RPMI7951 (cell line): ENCODE measurements around the gene KIRREL3. TPM values are rescaled to one million over a fixed set of nuclear protein-coding genes. Genes with fewer than 3 reads are reported as not detected.

ENCODE experiments used
- DNase-seq: peaks from one replicate; pipeline ENCODE4 v3.0.0-alpha.2; 2012; ENCODE audit warnings: low read depth
- total RNA-seq: library from RNA; depleted of rRNA; stranded (reverse); fragments of >200 nt; shearing (Covaris generic); gene quantifications from 2 replicates; pipeline ENCODE4 v1.2.3, GENCODE V29; 2014

The KIRREL3 gene
- total RNA-seq, 1 experiment from 2014 or later = 0.24 TPM

DNA sequence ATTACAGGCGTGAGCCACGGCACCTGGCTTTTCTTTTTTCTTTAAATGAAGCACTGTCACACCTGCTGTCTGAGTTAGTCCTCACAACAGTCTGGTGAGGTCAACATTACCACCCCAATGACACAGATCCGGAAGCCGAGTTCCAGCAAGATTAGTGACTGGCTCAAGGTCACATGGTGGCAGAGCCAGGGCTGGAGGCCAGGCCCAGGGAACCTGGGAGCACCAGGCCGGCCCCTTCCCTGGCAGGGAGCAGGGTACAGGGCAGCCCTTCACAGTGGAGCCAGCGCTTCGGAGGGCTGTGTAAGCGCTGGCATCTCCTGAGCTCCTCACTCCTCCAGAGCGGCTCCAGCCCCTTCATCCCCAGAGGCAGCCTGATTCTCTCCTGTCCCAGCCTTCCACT lies 526.4 kb downstream of the KIRREL3 start:
- no peak for DNase-seq

DNA sequence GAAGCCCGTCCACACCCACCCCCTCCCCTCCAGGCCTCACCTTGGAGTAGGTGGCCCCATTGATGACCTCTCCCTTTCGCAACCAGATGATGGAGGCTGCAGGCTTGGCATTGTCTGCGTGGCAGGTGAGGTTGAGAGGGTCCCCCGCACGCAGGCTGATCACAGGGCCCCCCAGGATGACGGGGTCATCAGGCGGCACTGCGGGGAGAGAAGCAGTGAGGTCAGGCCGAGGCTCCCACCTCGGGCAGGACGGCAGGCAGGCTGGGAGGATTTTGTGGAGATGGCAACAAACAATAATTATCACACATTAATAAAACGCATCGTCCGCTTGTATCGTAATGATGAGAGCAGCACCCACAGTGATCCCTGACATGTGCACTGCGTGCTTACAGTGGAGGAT lies 527.3 kb downstream of the KIRREL3 start:
- no peak for DNase-seq

DNA sequence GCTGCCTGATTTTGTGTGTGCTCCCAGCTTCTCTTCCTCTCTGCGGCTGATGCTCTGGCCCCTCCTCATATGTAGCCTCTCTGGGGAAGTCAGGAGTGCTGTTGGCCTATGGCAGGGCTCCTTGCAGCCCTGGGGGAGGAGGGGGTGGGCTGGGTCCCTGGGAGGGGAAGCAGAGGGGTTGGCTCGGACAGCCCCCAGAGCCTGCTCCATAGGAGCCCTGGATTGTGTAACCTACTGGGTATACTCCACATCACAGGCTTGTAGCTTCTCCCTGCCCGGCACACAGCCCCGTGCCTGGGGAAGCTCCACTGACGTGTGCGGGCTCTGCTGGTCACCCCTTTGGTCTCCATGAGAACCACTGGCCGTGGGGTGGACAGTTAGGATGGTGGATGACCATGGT lies 531.3 kb downstream of the KIRREL3 start:
- no peak for DNase-seq

GRCh38 chr11:126468102-126468521 lies 532.5 kb downstream of the KIRREL3 start:
- DNase-seq = no peak

DNA sequence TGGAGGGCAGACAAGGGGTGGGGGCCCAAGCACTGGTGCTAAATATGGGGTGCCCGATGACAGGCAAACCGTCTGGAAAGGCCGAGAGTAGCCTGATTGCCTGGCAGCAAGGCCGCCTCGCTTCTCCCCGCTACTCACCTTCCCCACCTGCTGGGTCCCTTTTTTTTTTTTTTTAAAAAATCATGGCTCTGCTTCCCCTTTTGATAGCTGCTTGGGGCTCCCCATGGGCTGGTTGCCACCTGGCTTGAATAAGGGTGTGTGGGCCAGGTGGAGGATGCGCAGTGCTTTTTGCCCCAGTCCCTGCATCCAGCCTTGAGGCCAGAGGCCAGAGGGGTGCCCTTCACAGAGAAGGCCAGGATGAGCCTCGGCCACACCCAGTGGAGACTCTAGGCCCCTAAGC lies 533.1 kb downstream of the KIRREL3 start:
- no peak for DNase-seq

GRCh38 chr11:126467046-126467370 lies 533.6 kb downstream of the KIRREL3 start:
- DNase-seq = no peak

DNA sequence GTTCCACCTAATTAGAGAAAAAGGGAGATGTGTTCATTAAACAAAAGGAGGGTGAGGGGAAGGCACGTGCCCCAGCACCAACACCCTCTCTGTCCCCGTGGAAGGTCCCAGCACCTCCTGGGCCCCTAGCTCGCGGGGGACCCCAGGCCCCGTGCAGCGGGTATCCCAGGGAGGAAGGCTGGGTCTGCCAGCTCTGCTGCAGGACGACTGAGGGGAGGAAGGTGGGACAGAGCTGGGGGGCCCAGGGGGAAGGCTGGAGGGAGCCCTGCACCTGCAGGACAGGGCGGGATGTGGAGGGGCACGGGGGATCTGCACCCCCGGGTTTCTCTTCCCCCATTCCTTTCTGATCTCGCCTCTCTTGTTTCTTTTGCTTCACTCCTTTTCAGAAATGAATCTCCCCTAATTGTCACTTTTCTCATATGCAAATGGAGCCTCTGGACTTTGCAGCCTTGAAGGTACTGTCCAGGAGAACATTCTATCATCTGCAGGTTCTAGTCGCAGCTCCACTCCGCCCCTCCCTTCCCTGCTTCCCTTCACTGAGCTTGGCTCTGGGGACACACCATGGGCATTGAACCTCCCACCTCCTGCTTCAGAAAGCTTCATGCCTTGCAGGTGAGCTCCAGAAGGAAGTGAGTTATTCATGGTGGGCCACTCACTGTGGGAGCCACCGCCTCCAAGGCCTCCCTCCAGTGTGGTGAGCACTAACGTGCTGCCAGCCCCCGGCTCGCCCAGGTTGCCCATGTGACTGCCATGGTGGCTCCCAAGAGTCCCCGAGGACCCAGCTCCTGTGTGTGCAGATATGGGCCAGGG lies 534.1 kb downstream of the KIRREL3 start:
- DNase-seq = no peak

GRCh38 chr11:126465573-126466188 lies 534.9 kb downstream of the KIRREL3 start:
- DNase-seq = peak; percentile 41

GRCh38 chr11:126464796-126465195 lies 535.8 kb downstream of the KIRREL3 start:
- DNase-seq = no peak

DNA sequence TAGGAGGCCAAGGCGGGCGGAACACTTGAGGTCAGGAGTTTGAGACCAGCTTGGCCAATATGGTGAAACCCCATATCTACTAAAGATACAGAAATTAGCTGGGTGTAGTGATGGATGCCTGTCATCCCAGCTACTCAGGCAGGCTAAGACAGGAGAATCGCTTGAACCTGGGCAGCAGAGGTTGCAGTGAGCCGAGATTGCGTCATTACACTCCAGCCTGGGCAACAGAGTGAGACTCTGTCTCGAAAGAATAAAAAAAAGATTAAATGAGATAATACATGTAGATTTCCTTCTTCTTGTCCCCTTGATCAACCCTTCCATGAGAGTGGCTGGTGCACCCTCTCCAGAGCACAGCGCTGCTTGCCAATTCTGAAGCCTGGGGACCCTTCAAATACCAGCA lies 538.1 kb downstream of the KIRREL3 start:
- DNase-seq = no peak

DNA sequence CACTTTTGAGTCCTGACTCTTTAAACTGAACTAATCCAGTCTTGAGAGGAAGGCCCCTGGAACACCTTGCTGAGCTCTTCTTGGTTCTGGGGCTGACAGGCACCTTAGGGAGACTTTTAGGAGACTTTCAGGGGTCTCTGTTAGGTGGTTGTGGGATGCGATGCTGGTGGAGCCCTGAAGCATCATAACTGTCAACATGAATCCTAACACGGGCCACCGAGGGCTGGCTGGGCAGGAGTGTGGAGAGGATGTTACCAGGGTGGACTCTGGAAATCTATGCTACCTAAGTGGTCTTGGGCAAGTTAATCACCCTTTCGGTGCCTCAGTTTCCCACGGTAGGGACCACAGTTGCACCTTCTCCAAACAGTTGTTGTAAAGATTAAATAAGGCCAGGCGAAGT lies 538.6 kb downstream of the KIRREL3 start:
- no peak for DNase-seq

DNA sequence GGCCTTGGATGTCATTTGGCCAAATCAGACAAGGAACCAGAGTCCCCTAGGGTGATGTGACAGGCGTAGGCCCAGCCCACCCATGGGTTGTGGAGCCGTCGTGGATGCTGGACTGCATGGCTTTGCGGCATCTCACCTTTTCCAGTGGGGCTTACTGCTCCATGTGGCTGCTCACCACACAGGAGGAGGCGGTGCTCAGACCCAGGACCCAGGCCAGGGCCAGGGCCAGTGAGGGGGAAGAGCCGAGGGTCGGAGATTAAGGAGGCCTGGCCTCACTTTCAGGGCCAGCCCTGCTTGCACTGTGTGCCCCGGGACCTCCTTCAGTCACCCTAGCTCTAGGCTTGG lies 539.5 kb downstream of the KIRREL3 start:
- DNase-seq = no peak

DNA sequence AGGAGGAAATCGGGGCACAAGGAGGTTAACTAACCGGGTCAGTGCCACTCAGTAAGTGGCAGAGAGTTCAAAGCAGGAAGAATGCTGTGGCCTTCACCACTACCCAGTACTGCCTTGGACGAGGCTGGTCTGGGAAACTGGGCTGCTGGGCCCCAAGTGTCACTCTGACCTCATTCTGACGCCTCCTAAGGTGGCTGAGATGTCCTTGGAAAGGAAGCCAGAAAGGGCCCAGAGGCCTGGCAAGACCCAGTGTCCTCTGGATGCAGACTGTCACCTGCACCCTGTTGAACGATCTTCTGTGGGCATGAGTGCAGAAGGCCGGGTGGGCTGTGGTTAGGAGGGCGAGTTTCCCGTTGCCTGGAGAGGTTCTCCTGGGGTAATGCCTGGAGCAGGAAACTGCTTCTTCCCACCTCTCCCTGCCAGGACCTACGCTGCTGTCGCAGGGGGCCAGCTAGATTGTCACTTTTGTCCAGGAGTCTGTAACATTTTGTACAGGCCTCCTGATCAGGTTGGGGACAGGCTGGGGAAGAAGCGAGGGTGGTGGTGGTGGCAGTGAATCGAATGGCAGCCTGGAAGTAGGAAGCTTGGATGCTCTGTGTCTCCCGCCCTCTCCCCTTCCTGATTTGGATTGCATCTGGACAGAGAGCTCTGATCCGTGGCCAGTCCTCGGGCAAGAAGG lies 540.0 kb downstream of the KIRREL3 start:
- DNase-seq = no peak

DNA sequence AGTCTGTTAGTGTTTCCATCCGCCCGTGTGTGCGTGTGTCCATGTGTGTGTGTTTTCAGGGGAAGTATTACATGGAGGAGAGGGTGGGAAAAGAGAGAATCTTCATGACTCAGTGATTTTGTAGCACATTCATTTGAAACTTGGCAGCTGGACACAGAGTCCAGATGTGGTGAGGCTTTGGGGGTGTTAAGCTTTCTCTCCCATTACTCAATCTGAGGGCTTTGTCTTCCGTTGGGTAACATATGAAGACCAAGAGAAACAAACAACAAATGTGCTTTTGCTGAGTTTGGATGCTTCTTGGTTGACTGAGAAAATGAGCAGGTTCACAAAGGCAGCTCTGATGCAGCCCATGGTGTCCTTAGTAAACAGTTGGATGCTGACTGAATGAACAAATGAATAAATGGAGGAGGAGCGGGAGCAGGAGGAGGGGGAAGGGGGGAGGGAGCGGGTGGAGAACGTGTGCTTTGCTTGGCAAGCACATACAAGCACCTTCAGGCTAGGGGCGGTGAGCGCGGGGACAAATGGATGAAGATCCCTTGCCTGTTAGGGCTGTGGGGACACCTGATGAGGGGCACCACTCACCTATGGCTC lies 540.8 kb downstream of the KIRREL3 start:
- DNase-seq = no peak

- no peak for DNase-seq
These were observed 542.8 kb downstream of the KIRREL3 start for GRCh38 chr11:126457817-126458216.

GRCh38 chr11:126456783-126457542 lies 543.6 kb downstream of the KIRREL3 start:
- no peak for DNase-seq

- no peak for DNase-seq
These were observed 544.5 kb downstream of the KIRREL3 start for GRCh38 chr11:126456089-126456488.

DNA sequence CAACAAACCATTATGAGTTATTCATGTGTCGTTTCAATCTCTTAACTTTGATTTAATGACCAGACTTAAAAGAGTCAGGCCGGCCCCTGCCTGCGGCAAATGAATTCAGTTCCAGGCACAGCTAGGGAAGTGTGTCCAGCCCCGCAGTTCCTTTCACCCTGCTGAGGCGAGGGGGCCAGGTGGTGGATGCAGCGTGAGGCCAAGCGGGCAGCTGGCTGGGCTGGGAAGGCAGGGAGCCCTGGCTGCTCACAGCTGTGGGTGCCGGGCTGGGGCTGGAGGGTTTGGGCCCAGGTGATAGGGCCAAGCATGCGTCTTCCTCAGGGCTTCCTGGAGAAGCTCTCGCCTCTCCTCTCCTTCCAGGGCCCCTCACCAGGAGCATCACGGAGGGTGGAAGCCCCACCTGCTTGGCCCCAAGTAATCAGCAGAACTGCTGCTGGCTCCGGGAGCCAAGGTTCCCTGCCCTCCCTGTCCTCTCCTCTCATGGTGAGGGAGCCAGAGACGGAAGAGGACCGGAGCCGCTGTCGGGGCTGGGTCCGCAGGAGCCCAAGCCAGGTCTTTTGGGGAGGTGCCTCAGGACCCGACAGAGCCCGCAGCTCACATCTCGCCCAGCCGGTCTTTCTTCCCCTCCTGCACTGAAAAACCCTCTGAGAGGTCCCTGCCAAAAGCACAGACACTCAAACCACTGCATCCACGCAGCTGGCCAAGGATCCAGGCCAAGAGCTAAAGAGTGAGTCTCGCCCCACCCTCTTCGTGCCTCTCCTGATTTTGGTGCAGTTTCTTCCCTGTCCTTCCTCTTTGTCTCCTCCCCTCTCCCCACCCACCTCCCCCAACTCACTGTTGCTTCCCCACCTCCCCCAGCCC lies 548.1 kb downstream of the KIRREL3 start:
- no peak for DNase-seq

GRCh38 chr11:126451211-126451802 lies 549.3 kb downstream of the KIRREL3 start:
- DNase-seq = no peak

DNA sequence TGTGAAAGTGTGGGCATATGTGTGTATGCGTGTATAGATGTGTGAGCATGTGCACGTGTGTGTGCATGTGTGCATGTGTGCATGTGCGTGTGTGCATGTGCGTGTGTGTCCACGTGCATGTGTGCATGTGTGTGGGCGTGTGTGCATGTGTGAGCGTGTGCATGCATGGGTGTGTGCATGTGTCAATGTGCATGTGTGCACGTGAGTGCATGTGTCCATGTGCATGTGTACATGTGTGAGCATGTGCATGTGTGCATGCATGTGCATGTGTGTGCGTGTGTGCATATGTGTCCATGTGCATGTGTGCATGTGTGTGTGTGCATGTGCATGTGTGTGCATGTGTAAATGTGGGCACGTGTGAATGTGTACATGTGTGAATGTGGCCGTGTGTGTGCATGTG lies 549.8 kb downstream of the KIRREL3 start:
- no peak for DNase-seq

GRCh38 chr11:126450198-126450597 lies 550.4 kb downstream of the KIRREL3 start:
- DNase-seq = no peak
